GM12874 (cell line): ENCODE measurements around the gene RPL39L.

Experiments
- CTCF ChIP-seq: IDR thresholded peaks from 2 replicates; pipeline ENCODE4 v1.5.1; 2011; ENCODE audit warnings: low read depth, mild to moderate bottlenecking, control low read depth, low read length, moderate library complexity; ENCODE audit not compliant: insufficient read depth

The RPL39L gene

GRCh38 chr3:187103251-187103650 lies 36.0 kb downstream of the RPL39L start:
- TF ChIP-seq CTCF, result no peak

GRCh38 chr3:187102073-187102634 lies 37.1 kb downstream of the RPL39L start:
- no peak for TF ChIP-seq CTCF

- no peak for TF ChIP-seq CTCF
Measured at GRCh38 chr3:187101184-187102072, 37.9 kb downstream of the RPL39L start.

- no peak for TF ChIP-seq CTCF
Measured at GRCh38 chr3:187098923-187099512, 40.3 kb downstream of the RPL39L start.

- no peak for TF ChIP-seq CTCF
Measured at GRCh38 chr3:187093320-187093719, 46.0 kb downstream of the RPL39L start.

GRCh38 chr3:187088701-187089100 lies 50.6 kb downstream of the RPL39L start:
- TF ChIP-seq CTCF, result no peak

GRCh38 chr3:187086831-187087230 lies 52.5 kb downstream of the RPL39L start:
- TF ChIP-seq CTCF, result no peak
